ENCODE data around the gene JPH2.

JPH2 gene

GRCh38 chr20:44185574-44185973, 1.4 kb downstream of the JPH2 start:
- Histone ChIP-seq H3F3A (ENCODE audit: insufficient read depth) (no peaks in the 10 kb centered on the region), H2AFZ (ENCODE audit: low read depth, low read length, severe bottlenecking) (no peak overlapping the region), H3K4me3 (ENCODE audit: insufficient read depth, low read length, poor library complexity, severe bottlenecking) (no peak overlapping the region), H3K9ac (ENCODE audit: low read length) (no peak overlapping the region), H3K36me3 (ENCODE audit: low read length) (no peaks in the 10 kb centered on the region), H3K27me3 (ENCODE audit: low read length) (no peaks in the 10 kb centered on the region), H3K9me3 (ENCODE audit: insufficient read depth, low read length) (no peaks in the 10 kb centered on the region), H3K79me2 (ENCODE audit: insufficient read depth, low read length) (no peaks in the 10 kb centered on the region), H3K27ac (ENCODE audit: low read depth, low read length) (no peak overlapping the region), H4K20me1 (ENCODE audit: low read depth, low read length) (no peaks in the 10 kb centered on the region), H3K9me2 (replicated peaks; ENCODE audit: insufficient read depth, low read length) (no peaks in the 10 kb centered on the region), H3K4me2 (ENCODE audit: low read depth, low read length, poor library complexity, severe bottlenecking) (no peak overlapping the region)
- TF ChIP-seq CTCF (IDR thresholded peaks at IDR 0.05; ENCODE audit: insufficient read depth, low read length, poor library complexity, severe bottlenecking) (no peak), EZH2phosphoT487 (conservative IDR thresholded peaks at IDR 0.05; ENCODE audit: low read length) (no peak)

GRCh38 chr20:44183282-44183681, 3.7 kb downstream of the JPH2 start:
- H2AFZ ChIP-seq (ENCODE audit: low read depth, low read length, severe bottlenecking) = no peak overlapping the region
- H3K4me2 ChIP-seq (ENCODE audit: low read depth, low read length, poor library complexity, severe bottlenecking) = no peak overlapping the region
- no peaks in the 10 kb centered on the region for H3K9me2 ChIP-seq (replicated peaks; ENCODE audit: insufficient read depth, low read length)
- no peak overlapping the region for H3K27ac ChIP-seq (ENCODE audit: low read depth, low read length)
- H3K27me3 ChIP-seq (ENCODE audit: low read length) = no peaks in the 10 kb centered on the region
- no peak overlapping the region for H3K4me3 ChIP-seq (ENCODE audit: insufficient read depth, low read length, poor library complexity, severe bottlenecking)
- no peaks in the 10 kb centered on the region for H3K79me2 ChIP-seq (ENCODE audit: insufficient read depth, low read length)
- H3K9me3 ChIP-seq (ENCODE audit: insufficient read depth, low read length) = no peaks in the 10 kb centered on the region
- H3K9ac ChIP-seq (ENCODE audit: low read length) = no peak overlapping the region
- no peaks in the 10 kb centered on the region for H3F3A ChIP-seq (ENCODE audit: insufficient read depth)
- H4K20me1 ChIP-seq (ENCODE audit: low read depth, low read length) = no peaks in the 10 kb centered on the region
- no peaks in the 10 kb centered on the region for H3K36me3 ChIP-seq (ENCODE audit: low read length)
- TF ChIP-seq EZH2phosphoT487 (conservative IDR thresholded peaks at IDR 0.05; ENCODE audit: low read length) = no peak
- TF ChIP-seq CTCF (IDR thresholded peaks at IDR 0.05; ENCODE audit: insufficient read depth, low read length, poor library complexity, severe bottlenecking) = no peak

DNA sequence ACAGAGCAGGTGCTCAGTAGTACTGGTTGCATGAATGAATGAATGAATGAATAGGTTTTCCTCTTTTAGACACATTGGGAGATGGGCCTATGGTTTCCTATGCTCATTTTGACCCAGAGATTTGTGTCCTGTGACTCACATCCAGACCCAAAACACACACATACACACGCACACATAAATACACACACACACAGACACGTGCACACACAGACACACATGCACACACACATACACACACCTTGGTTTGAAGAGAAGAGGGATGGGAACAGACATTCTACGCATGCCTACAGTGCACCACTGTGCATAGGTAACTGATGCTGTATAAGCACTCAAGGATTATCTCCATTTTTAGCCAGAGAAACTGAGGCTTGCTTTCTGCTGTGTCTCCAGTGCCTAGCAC, 4.1 kb downstream of the JPH2 start:
- Histone ChIP-seq H3F3A (ENCODE audit: insufficient read depth) (no peaks in the 10 kb centered on the region), H3K79me2 (ENCODE audit: insufficient read depth, low read length) (no peaks in the 10 kb centered on the region), H2AFZ (ENCODE audit: low read depth, low read length, severe bottlenecking) (no peak overlapping the region), H3K4me3 (ENCODE audit: insufficient read depth, low read length, poor library complexity, severe bottlenecking) (no peak overlapping the region), H4K20me1 (ENCODE audit: low read depth, low read length) (no peaks in the 10 kb centered on the region), H3K9ac (ENCODE audit: low read length) (no peak overlapping the region), H3K36me3 (ENCODE audit: low read length) (no peaks in the 10 kb centered on the region), H3K9me3 (ENCODE audit: insufficient read depth, low read length) (no peaks in the 10 kb centered on the region), H3K4me2 (ENCODE audit: low read depth, low read length, poor library complexity, severe bottlenecking) (no peak overlapping the region), H3K27me3 (ENCODE audit: low read length) (no peaks in the 10 kb centered on the region), H3K9me2 (replicated peaks; ENCODE audit: insufficient read depth, low read length) (no peaks in the 10 kb centered on the region), H3K27ac (ENCODE audit: low read depth, low read length) (no peak overlapping the region)
- TF ChIP-seq EZH2phosphoT487 (conservative IDR thresholded peaks at IDR 0.05; ENCODE audit: low read length) (no peak), CTCF (IDR thresholded peaks at IDR 0.05; ENCODE audit: insufficient read depth, low read length, poor library complexity, severe bottlenecking) (no peak)

Data from SU-DHL-6 (cell line).